ENCODE measurements around the gene CINP. TPM values are rescaled to one million over a fixed set of nuclear protein-coding genes. Genes with fewer than 3 reads are reported as not detected.

CINP gene
- total and polyA plus RNA-seq, 12 donors, result 26.6 to 46.0 (median 31.3) TPM

GRCh38 chr14:102316743-102317563 lies 45.7 kb downstream of the CINP start:
- H3K4me1 ChIP-seq, result peaks cover 0 to 61% (median 51%) of the 10 kb centered on the region in 9 donors
- peak overlapping the region; percentile 30 to 98 (median 92) for H3K27ac ChIP-seq
- H3K9me3 ChIP-seq, result no peaks in the 10 kb centered on the region
- TF ChIP-seq, protein P1, sequence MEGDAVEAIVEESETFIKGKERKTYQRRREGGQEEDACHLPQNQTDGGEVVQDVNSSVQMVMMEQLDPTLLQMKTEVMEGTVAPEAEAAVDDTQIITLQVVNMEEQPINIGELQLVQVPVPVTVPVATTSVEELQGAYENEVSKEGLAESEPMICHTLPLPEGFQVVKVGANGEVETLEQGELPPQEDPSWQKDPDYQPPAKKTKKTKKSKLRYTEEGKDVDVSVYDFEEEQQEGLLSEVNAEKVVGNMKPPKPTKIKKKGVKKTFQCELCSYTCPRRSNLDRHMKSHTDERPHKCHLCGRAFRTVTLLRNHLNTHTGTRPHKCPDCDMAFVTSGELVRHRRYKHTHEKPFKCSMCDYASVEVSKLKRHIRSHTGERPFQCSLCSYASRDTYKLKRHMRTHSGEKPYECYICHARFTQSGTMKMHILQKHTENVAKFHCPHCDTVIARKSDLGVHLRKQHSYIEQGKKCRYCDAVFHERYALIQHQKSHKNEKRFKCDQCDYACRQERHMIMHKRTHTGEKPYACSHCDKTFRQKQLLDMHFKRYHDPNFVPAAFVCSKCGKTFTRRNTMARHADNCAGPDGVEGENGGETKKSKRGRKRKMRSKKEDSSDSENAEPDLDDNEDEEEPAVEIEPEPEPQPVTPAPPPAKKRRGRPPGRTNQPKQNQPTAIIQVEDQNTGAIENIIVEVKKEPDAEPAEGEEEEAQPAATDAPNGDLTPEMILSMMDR (IDR thresholded peaks at IDR 0.05), result peak; percentile 57 to 93 (median 87)
- peaks cover 0 to 2% (median 0%) of the 10 kb centered on the region in 9 donors for H3K36me3 ChIP-seq
- peak overlapping the region; percentile 29 to 76 (median 60) for H3K4me3 ChIP-seq
- intact Hi-C loops (cut with DNase I), result loop anchor here in 7 of 10 donors (2.0 to 10.0 kb wide), 9 partner anchors 45 to 355 kb away; partner anchors contain the start of genes DYNC1H1 (in 3 of the 7), HSP90AA1 (in 3 of the 7), CINP (in 1 of the 7) and TECPR2 (in 1 of the 7)
- peak; percentile 92 to 94 for DNase-seq
- no peaks in the 10 kb centered on the region for H3K27me3 ChIP-seq
- ATAC-seq, result peak; percentile 78 to 89 (median 83)
- 1 to 2% methylated on average over 54 of the region's 54 CpGs for WGBS, 2 donors

- Histone ChIP-seq H3K27me3 (no peaks in the 10 kb centered on the region), H3K4me1 (peaks cover 0 to 61% (median 50%) of the 10 kb centered on the region in 9 donors), H3K9me3 (no peaks in the 10 kb centered on the region), H3K27ac (peak overlapping the region; percentile 30 to 98 (median 91)), H3K4me3 (peak overlapping the region; percentile 23 to 76 (median 58)), H3K36me3 (no peaks in the 10 kb centered on the region)
- 2% methylated on average over 10 of the region's 10 CpGs for WGBS, 2 donors
- ATAC-seq (no peak), DNase-seq (peak in 1 of 2 donors; percentile 68)
- TF ChIP-seq, protein P1 (IDR thresholded peaks at IDR 0.05), result no peak
- intact Hi-C loops (cut with DNase I), result loop anchor here in 7 of 10 donors (2.0 to 10.0 kb wide), 9 partner anchors 46 to 354 kb away; partner anchors contain the start of genes DYNC1H1 (in 3 of the 7), HSP90AA1 (in 3 of the 7), CINP (in 1 of the 7) and TECPR2 (in 1 of the 7)
Observed at GRCh38 chr14:102316338-102316742, 46.4 kb downstream of the CINP start.

- Histone ChIP-seq H3K36me3 (no peaks in the 10 kb centered on the region), H3K27me3 (no peaks in the 10 kb centered on the region), H3K27ac (no peak overlapping the region), H3K4me3 (no peak overlapping the region), H3K4me1 (peaks cover 0 to 49% (median 38%) of the 10 kb centered on the region in 9 donors), H3K9me3 (no peaks in the 10 kb centered on the region)
- ATAC-seq, result no peak
- intact Hi-C loops (cut with DNase I), result loop anchor here in 8 of 10 donors (2.0 to 10.0 kb wide), 10 partner anchors 47 to 353 kb away; partner anchors contain the start of genes DYNC1H1 (in 3 of the 8), HSP90AA1 (in 2 of the 8), CINP (in 1 of the 8) and TECPR2 (in 1 of the 8)
- TF ChIP-seq, protein P1 (IDR thresholded peaks at IDR 0.05), result no peak
- DNase-seq, result no peak
- 89 to 92% methylated on average over 6 of the region's 6 CpGs for WGBS, 2 donors
Observed at GRCh38 chr14:102315121-102315520, 47.6 kb downstream of the CINP start.
